SK-N-SH (cell line): ENCODE results near the gene ADAMTS20. TPM values are rescaled to one million over a fixed set of nuclear protein-coding genes. Genes with fewer than 3 reads are reported as not detected.

Experiments used
- CTCF ChIA-PET: fragments of 300-600, 350-600 bp; formaldehyde crosslinking; extraction: SDS; loops from one replicate; lab custom pipeline; 2021; lab: Yijun Ruan, JAX
- POLR2A ChIA-PET: fragments of 350-600 bp; sonication (Branson Sonifier 250); formaldehyde crosslinking; extraction: SDS; loops from one replicate; lab custom pipeline; 2020; ENCODE audit warnings: antibody characterized with exemption, inconsistent platforms; lab: Yijun Ruan, JAX
- DNase-seq: peaks from one replicate; pipeline ENCODE4 v3.0.0; 2012
- H2AFZ ChIP-seq: fragments of 200-600 bp; sonication (generic); 2 replicates; pipeline ENCODE4 v1.8.1; 2016; ENCODE audit warnings: antibody characterized with exemption, mild to moderate bottlenecking, low read depth
- H3F3A ChIP-seq: fragments of 200-600 bp; sonication (generic); replicated peaks from 2 replicates; pipeline ENCODE3; 2016; ENCODE audit warnings: antibody characterized with exemption, mild to moderate bottlenecking; ENCODE audit not compliant: insufficient read depth
- H3K27ac ChIP-seq, 2 experiments: fragments of 200-500 bp in 1 of 2; fragments of 200-600 bp in 1 of 2; sonication (Bioruptor generic) in 1 of 2; sonication (generic), shearing (Covaris generic) in 1 of 2; 2 replicates each; pipeline versions ENCODE4 v1.5.1 to v1.6.1; 2014 to 2016; ENCODE audit warnings: low read depth in 2 of 2, inconsistent platforms in 1 of 2, low read length in 1 of 2, mild to moderate bottlenecking in 1 of 2, mixed read lengths in 1 of 2
- H3K27me3 ChIP-seq: fragments of 200-600 bp; sonication (generic), shearing (Covaris generic); 2 replicates; pipeline ENCODE4 v1.6.1; 2016; ENCODE audit warnings: mixed run types; ENCODE audit not compliant: insufficient read depth
- H3K36me3 ChIP-seq, 2 experiments: fragments of 200-500 bp in 1 of 2; fragments of 200-600 bp in 1 of 2; sonication (Bioruptor generic) in 1 of 2; sonication (generic) in 1 of 2; replicated peaks in 1 of 2; 2 replicates each; pipeline versions ENCODE3 to v1.5.1; 2014 to 2016; ENCODE audit warnings: low read length in 1 of 2, mild to moderate bottlenecking in 1 of 2; ENCODE audit not compliant: insufficient read depth in 2 of 2, control insufficient read depth in 1 of 2
- H3K4me1 ChIP-seq, 2 experiments: fragments of 200-500 bp in 1 of 2; fragments of 200-600 bp in 1 of 2; sonication (Bioruptor generic) in 1 of 2; sonication (generic), shearing (Covaris generic) in 1 of 2; 2 replicates each; pipeline versions ENCODE4 v1.5.1 to v1.6.1; 2014 to 2016; ENCODE audit warnings: low read depth in 1 of 2, low read length in 1 of 2, mixed run types in 1 of 2; ENCODE audit not compliant: insufficient read depth in 2 of 2, control insufficient read depth in 1 of 2
- H3K4me2 ChIP-seq: fragments of 200-600 bp; sonication (generic), shearing (Covaris generic); 2 replicates; pipeline ENCODE4 v1.6.1; 2017; ENCODE audit warnings: mixed run types
- H3K4me3 ChIP-seq, 2 experiments: fragments of 200-500 bp in 1 of 2; fragments of 200-600 bp in 1 of 2; sonication (Bioruptor generic) in 1 of 2; sonication (generic), shearing (Covaris generic) in 1 of 2; 2 replicates each; pipeline versions ENCODE4 v1.5.1 to v1.8.1; 2014 to 2016; ENCODE audit warnings: low read depth in 2 of 2, inconsistent platforms in 1 of 2, low read length in 1 of 2, mild to moderate bottlenecking in 1 of 2, mixed read lengths in 1 of 2, moderate library complexity in 1 of 2
- H3K79me2 ChIP-seq: fragments of 200-600 bp; sonication (generic); 2 replicates; pipeline ENCODE4 v1.8.1; 2017; ENCODE audit warnings: mild to moderate bottlenecking; ENCODE audit not compliant: insufficient read depth
- H3K9ac ChIP-seq: fragments of 200-600 bp; sonication (generic); 2 replicates; pipeline ENCODE4 v1.6.1; 2017; ENCODE audit warnings: mixed run types
- H3K9me2 ChIP-seq: fragments of 200-600 bp; sonication (generic); 2 replicates; pipeline ENCODE4 v1.6.1; 2017; ENCODE audit warnings: mixed run types
- H3K9me3 ChIP-seq: fragments of 200-600 bp; sonication (generic); 2 replicates; pipeline ENCODE4 v1.6.1; 2017; ENCODE audit warnings: mixed run types, mild to moderate bottlenecking, moderate library complexity
- H4K20me1 ChIP-seq: fragments of 200-600 bp; sonication (generic); 2 replicates; pipeline ENCODE4 v1.6.1; 2017; ENCODE audit warnings: mild to moderate bottlenecking, mixed run types; ENCODE audit not compliant: insufficient read depth
- CHD2 ChIP-seq: fragments of 150-350 bp; IDR thresholded peaks from 2 replicates; pipeline ENCODE4 v1.6.1; 2018; ENCODE audit warnings: low read length; ENCODE audit not compliant: partially characterized antibody
- ELF1 ChIP-seq: IDR thresholded peaks from 2 replicates; pipeline ENCODE4 v1.4.0; 2012
- EP300 ChIP-seq, 2 experiments: IDR thresholded peaks; 2 replicates each; pipeline versions ENCODE4 v1.4.0 to v1.6.1; 2012; ENCODE audit warnings: borderline replicate concordance in 1 of 2, low read depth in 1 of 2, low read length in 1 of 2
- FOSL2 ChIP-seq: IDR thresholded peaks from 2 replicates; pipeline ENCODE4 v1.4.0; 2012; ENCODE audit warnings: low read depth, mild to moderate bottlenecking, moderate library complexity, borderline replicate concordance
- FOXJ3 ChIP-seq: sonication (generic); formaldehyde crosslinking; IDR thresholded peaks from 2 replicates; pipeline ENCODE4 v1.5.1; 2020; ENCODE audit warnings: mild to moderate bottlenecking, missing genetic modification reagents
- GATA2 ChIP-seq: sonication (generic); formaldehyde crosslinking; IDR thresholded peaks from 2 replicates; pipeline ENCODE4 v1.5.0; 2020; ENCODE audit warnings: mild to moderate bottlenecking, missing genetic modification reagents
- JUND ChIP-seq: IDR thresholded peaks from 2 replicates; pipeline ENCODE4 v1.4.0; 2012
- MEF2A ChIP-seq: IDR thresholded peaks from 2 replicates; pipeline ENCODE4 v1.4.0; 2012; ENCODE audit warnings: low read depth, borderline replicate concordance
- RCOR1 ChIP-seq: fragments of 150-350 bp; IDR thresholded peaks from 2 replicates; pipeline ENCODE4 v1.6.1; 2017; ENCODE audit warnings: antibody characterized with exemption, low read length
- TCF12 ChIP-seq: IDR thresholded peaks from 2 replicates; pipeline ENCODE4 v1.4.0; 2012
- WGBS: methylation state at CpG from one replicate; pipeline ENCODE4 v1.1.6; 2017; ENCODE audit warnings: low lambda C conversion rate; 5-methylcytosine and 5-hydroxymethylcytosine counted together
- polyA plus RNA-seq, 3 experiments: library from polyadenylated mRNA; depleted of rRNA; stranded (reverse); fragments of >200 nt; gene quantifications; 2 replicates each; pipeline ENCODE4 v1.2.3, GENCODE V29; 2012
- TF ChIP-seq, protein P1 (sequence below): IDR thresholded peaks from 2 replicates; pipeline ENCODE4 v1.4.0; 2012; ENCODE audit warnings: low read depth, borderline replicate concordance
- TF ChIP-seq, protein P2 (sequence below): fragments of 150-350 bp; IDR thresholded peaks from 2 replicates; pipeline ENCODE4 v1.6.1; 2017; ENCODE audit warnings: antibody characterized with exemption, low read length, low read depth, borderline replicate concordance
- TF ChIP-seq, protein P3 (sequence below): IDR thresholded peaks from 2 replicates; pipeline ENCODE4 v1.4.0; 2012; ENCODE audit warnings: low read depth, borderline replicate concordance

The ADAMTS20 gene
- polyA plus RNA-seq, 1 of the 3 experiments (the other 2 are of a cell fraction): not detected

DNA sequence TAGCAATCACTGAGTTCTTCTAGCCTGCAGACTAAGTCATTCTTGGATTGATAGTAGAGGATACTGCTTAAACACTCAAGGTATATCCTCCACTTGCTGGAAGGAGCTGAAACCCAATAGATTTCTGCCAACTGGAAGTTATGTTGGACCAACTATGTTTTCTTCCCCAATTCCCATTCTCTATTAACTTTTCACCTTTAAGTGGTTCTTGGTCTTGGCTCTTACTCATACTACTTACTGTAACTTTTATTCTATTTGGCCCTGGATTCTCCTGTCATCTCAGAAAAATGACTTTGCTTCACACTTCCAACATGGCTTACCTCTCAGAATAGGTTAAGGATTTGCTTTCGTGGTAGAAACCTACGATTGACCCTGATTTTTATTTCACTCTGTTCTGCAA is 244.9 kb downstream of the ADAMTS20 start:
- no peak overlapping the region for H3K9ac ChIP-seq
- no peak overlapping the region for H2AFZ ChIP-seq
- H3K4me1 ChIP-seq: no peaks in the 10 kb centered on the region
- CTCF ChIA-PET: interaction anchor here (0.7 to 1.8 kb wide), 2 partner anchors 29 to 358 kb away, joined by 3 to 4 read pairs; no protein-coding TSS in a partner anchor
- H3K79me2 ChIP-seq: no peaks in the 10 kb centered on the region
- no peak for DNase-seq
- whole genome bisulfite sequencing: 67% methylated on average over 2 of the region's 2 CpGs
- H3K4me2 ChIP-seq: no peak overlapping the region
- TF ChIP-seq MEF2A: no peak
- TF ChIP-seq, protein P1, sequence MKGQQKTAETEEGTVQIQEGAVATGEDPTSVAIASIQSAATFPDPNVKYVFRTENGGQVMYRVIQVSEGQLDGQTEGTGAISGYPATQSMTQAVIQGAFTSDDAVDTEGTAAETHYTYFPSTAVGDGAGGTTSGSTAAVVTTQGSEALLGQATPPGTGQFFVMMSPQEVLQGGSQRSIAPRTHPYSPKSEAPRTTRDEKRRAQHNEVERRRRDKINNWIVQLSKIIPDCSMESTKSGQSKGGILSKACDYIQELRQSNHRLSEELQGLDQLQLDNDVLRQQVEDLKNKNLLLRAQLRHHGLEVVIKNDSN: no peak
- no peak for TF ChIP-seq ELF1
- TF ChIP-seq CHD2: no peak
- TF ChIP-seq, protein P2, sequence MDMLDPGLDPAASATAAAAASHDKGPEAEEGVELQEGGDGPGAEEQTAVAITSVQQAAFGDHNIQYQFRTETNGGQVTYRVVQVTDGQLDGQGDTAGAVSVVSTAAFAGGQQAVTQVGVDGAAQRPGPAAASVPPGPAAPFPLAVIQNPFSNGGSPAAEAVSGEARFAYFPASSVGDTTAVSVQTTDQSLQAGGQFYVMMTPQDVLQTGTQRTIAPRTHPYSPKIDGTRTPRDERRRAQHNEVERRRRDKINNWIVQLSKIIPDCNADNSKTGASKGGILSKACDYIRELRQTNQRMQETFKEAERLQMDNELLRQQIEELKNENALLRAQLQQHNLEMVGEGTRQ: no peak
- TF ChIP-seq FOXJ3 (CRISPR knock-in tag): no peak
- TF ChIP-seq EP300 (IDR thresholded peaks at IDR 0.05; ENCODE audit: borderline replicate concordance in 1 of 2, low read depth in 1 of 2, low read length in 1 of 2): no peak
- TF ChIP-seq GATA2 (CRISPR knock-in tag): no peak
- TF ChIP-seq RCOR1: no peak
- TF ChIP-seq, protein P3, sequence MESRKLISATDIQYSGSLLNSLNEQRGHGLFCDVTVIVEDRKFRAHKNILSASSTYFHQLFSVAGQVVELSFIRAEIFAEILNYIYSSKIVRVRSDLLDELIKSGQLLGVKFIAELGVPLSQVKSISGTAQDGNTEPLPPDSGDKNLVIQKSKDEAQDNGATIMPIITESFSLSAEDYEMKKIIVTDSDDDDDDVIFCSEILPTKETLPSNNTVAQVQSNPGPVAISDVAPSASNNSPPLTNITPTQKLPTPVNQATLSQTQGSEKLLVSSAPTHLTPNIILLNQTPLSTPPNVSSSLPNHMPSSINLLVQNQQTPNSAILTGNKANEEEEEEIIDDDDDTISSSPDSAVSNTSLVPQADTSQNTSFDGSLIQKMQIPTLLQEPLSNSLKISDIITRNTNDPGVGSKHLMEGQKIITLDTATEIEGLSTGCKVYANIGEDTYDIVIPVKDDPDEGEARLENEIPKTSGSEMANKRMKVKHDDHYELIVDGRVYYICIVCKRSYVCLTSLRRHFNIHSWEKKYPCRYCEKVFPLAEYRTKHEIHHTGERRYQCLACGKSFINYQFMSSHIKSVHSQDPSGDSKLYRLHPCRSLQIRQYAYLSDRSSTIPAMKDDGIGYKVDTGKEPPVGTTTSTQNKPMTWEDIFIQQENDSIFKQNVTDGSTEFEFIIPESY: no peak
- no peak overlapping the region for H3K27ac ChIP-seq
- H3K4me3 ChIP-seq: no peak overlapping the region
- H4K20me1 ChIP-seq: no peaks in the 10 kb centered on the region
- POLR2A ChIA-PET: no interaction called here
- H3K36me3 ChIP-seq: no peaks in the 10 kb centered on the region
- no peaks in the 10 kb centered on the region for H3K9me3 ChIP-seq
- H3K27me3 ChIP-seq: no peaks in the 10 kb centered on the region
- H3K9me2 ChIP-seq: no peaks in the 10 kb centered on the region
- no peaks in the 10 kb centered on the region for H3F3A ChIP-seq

DNA sequence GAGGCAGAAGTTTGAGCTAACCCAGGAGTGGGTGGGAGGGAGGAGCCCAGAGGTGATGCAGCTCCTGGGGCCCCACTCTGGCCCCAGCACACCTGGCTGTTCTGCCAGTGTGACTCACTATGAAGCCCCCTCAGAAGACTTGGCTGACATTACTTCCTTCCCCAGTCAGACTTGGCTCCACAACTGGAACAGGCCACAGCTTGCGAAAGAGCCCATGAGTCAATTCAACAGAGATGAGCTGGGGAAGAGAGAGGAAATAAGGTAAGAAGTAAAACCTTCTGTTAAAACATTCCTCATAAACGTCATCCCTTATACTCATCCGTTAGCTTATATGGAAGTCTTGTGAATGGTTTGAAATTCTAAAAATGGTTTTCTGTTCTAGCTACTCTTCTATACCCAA is 245.9 kb downstream of the ADAMTS20 start:
- Histone ChIP-seq H3K9me2 (no peaks in the 10 kb centered on the region), H3K4me2 (no peak overlapping the region), H3K27me3 (no peaks in the 10 kb centered on the region), H4K20me1 (no peaks in the 10 kb centered on the region), H3K27ac (no peak overlapping the region), H3K9ac (no peak overlapping the region), H3K9me3 (no peaks in the 10 kb centered on the region), H3K4me3 (no peak overlapping the region), H3K4me1 (no peaks in the 10 kb centered on the region), H3K36me3 (no peaks in the 10 kb centered on the region), H3F3A (no peaks in the 10 kb centered on the region), H2AFZ (no peak overlapping the region), H3K79me2 (no peaks in the 10 kb centered on the region)
- POLR2A ChIA-PET: no interaction called here
- WGBS: 29% methylated on average over 3 of the region's 3 CpGs
- CTCF ChIA-PET: interaction anchor here (1.8 kb wide), 1 partner anchor 30 kb away, joined by 4 read pairs; no protein-coding TSS in a partner anchor
- DNase-seq: no peak
- TF ChIP-seq EP300 (IDR thresholded peaks at IDR 0.05; ENCODE audit: borderline replicate concordance in 1 of 2, low read depth in 1 of 2, low read length in 1 of 2): no peak
- peak; percentile 18; the same call in 1 of the 2 replicates for TF ChIP-seq TCF12
- TF ChIP-seq FOSL2: 0 out of 2 replicates have a peak, but pooled peaks have one; percentile 9
- TF ChIP-seq JUND: 0 out of 2 replicates have a peak, but pooled peaks have one; percentile 6
